Measurements from ENCODE around the gene NAPSA.

Gene NAPSA

DNA sequence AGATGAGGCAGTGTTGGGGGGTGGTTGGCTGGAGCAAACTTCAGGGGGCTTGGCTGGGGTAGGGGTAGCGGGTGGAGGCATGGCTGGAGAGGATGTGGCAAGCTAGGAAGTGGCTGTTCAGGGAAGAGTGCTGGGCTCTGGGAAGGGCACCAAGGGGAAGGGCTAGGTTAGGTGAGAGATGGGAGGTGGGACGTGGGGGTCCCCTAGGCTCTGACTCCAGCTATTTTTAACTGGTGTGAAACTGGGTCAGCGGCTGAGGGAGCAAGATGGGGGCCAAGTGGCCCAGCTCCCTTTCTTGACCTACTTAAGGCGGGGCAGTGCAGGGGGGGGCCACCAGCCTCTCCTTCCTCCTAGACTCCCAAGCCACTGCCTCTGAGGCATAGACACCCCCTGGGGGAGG is 43.6 kb downstream of the NAPSA start:
- no peak for TF ChIP-seq CTCF (IDR thresholded peaks at IDR 0.05; ENCODE audit: insufficient read depth, low read length, missing control alignments)
- DNase-seq (ENCODE audit: low read depth, low spot score): no peak
- ChIA-PET POLR2A (no interaction called here), CTCF (no interaction called here)
- H3K4me3 ChIP-seq (ENCODE audit: low read depth, low read length): no peak overlapping the region

- TF ChIP-seq CTCF (IDR thresholded peaks at IDR 0.05; ENCODE audit: insufficient read depth, low read length, missing control alignments): no peak
- DNase-seq (ENCODE audit: low read depth, low spot score): no peak
- CTCF ChIA-PET: no interaction called here
- POLR2A ChIA-PET: no interaction called here
- no peak overlapping the region for H3K4me3 ChIP-seq (ENCODE audit: low read depth, low read length)
These were observed 44.8 kb downstream of the NAPSA start for GRCh38 chr19:50320596-50320995.

GRCh38 chr19:50320051-50320450 is 45.4 kb downstream of the NAPSA start:
- POLR2A ChIA-PET: no interaction called here
- no peak for TF ChIP-seq CTCF (IDR thresholded peaks at IDR 0.05; ENCODE audit: insufficient read depth, low read length, missing control alignments)
- CTCF ChIA-PET: no interaction called here
- no peak overlapping the region for H3K4me3 ChIP-seq (ENCODE audit: low read depth, low read length)
- DNase-seq (ENCODE audit: low read depth, low spot score): no peak

DNA sequence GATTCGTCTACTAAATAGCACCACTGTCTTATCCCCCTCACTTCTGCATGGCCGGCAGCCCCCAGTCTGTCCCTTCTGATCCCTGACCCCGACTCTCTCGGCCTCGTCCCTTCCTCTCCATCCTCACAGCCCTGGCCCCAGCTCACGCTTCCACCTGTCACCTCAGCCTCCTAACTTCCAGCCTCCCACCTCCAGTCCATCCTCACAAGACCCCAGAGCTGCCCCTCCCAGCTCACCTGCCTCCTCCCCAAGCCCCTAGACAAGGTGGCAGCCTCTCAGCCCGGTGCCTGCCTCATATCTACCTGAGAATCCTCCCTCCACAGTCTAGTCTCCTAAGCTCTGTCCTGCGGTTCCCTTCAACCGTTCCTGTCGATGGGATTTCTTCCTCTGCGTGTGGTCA is 46.3 kb downstream of the NAPSA start:
- no peak for DNase-seq (ENCODE audit: low read depth, low spot score)
- ChIA-PET CTCF (interaction anchor here (1.4 kb wide), 1 partner anchor 15 kb away, joined by 4 read pairs; no protein-coding TSS in a partner anchor), POLR2A (no interaction called here)
- no peak for TF ChIP-seq CTCF (IDR thresholded peaks at IDR 0.05; ENCODE audit: insufficient read depth, low read length, missing control alignments)
- no peak overlapping the region for H3K4me3 ChIP-seq (ENCODE audit: low read depth, low read length)

DNA sequence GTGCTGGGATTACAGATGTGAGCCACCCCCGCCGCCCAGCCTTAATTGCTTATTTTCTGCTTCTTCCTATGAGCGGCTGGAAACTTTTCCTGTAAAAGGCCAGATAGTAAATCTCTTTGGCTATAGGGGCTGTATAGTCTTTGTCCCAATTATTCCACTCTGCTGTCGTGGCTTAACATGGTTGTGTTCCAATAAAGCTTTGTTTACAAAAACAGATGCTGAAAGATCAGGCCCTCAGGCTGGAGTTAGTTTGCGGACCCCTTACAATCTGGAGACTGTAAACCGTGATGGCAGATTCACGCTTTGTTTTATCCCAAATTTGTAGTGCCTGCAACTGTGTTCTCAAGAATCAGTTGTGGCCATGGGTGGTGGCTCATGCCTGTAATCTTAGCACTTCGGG is 47.0 kb downstream of the NAPSA start:
- no peak for DNase-seq (ENCODE audit: low read depth, low spot score)
- no peak overlapping the region for H3K4me3 ChIP-seq (ENCODE audit: low read depth, low read length)
- TF ChIP-seq CTCF (IDR thresholded peaks at IDR 0.05; ENCODE audit: insufficient read depth, low read length, missing control alignments): no peak
- ChIA-PET CTCF (interaction anchor here (1.4 kb wide), 1 partner anchor 15 kb away, joined by 4 read pairs; no protein-coding TSS in a partner anchor), POLR2A (no interaction called here)

DNA sequence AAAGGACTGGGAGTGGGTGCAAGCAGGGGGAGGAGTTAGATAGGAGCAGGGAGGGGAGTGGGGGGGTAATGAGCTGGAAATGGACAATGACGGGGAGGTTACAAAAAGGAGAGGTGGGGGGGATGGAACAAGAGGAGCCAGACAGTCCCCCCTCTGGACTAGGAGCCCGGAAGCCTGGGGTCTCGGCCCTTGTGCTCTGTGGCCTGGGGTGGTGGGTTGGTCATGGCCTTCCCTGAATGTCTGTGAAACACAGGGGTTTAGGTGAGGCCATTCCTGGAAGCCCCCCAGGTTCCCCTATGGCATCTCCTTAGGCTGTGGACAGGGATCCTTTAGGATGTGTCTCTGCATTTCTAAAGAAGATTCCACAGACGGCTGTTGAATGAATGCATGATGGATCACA is 48.3 kb downstream of the NAPSA start:
- no peak for DNase-seq (ENCODE audit: low read depth, low spot score)
- POLR2A ChIA-PET: no interaction called here
- CTCF ChIA-PET: no interaction called here
- H3K4me3 ChIP-seq (ENCODE audit: low read depth, low read length): no peak overlapping the region
- no peak for TF ChIP-seq CTCF (IDR thresholded peaks at IDR 0.05; ENCODE audit: insufficient read depth, low read length, missing control alignments)

Data from AG04449 (cell line).